GM21723 (cell line): ENCODE results near the gene S100A1.

ENCODE experiments used
- ATAC-seq: cut with Tn5 transposase; IDR thresholded peaks from one replicate; pipeline ENCODE4 v1.9.1; 2021; ENCODE audit warnings: mild to moderate bottlenecking, moderate library complexity; ENCODE audit not compliant: unreplicated experiment

S100A1 gene

DNA sequence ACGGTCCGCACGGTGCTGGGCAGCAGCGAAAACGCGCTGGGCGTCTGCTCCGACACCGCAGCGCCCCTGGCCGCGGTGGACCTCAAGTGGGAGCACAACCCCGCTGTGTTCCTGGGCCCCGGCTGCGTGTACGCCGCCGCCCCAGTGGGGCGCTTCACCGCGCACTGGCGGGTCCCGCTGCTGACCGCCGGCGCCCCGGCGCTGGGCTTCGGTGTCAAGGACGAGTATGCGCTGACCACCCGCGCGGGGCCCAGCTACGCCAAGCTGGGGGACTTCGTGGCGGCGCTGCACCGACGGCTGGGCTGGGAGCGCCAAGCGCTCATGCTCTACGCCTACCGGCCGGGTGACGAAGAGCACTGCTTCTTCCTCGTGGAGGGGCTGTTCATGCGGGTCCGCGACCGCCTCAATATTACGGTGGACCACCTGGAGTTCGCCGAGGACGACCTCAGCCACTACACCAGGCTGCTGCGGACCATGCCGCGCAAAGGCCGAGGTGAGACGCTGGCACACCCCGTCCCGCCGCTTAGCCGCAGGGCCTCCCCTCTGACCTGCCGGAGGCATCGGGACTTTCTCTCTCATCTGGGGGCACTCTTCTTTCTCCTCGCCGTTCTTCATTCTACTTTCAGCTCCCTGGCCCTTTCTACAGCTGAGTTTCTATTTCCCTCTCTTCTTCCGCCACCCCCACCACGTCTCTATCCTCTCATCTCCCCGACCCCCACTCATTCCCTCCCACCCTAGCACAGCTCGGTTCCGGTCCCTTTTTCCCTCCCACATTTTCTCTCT, 51.3 kb downstream of the S100A1 start:
- ATAC-seq, result no peak

DNA sequence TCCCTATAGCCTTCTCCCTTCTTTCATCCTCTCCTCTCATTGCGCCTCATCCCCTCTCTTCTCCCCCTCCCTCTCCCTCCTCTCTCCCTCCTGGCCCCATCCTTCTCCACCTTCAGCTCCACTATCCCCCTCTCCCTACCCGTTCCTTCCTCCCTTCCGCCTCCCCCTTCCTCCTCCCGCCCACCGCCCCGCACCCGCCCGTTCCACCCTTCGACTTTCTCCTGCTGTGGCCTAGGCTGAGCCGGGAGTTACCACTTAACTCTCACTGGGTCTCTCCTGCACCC, 51.8 kb downstream of the S100A1 start:
- ATAC-seq, result no peak
